Peyer's patch (tissue), 4 donors: Measurements from ENCODE around the gene ALOX15B. TPM values are rescaled to one million over a fixed set of nuclear protein-coding genes. Genes with fewer than 3 reads are reported as not detected.

Experiments
- DNase-seq, 3 donors: peaks; one replicate each; pipeline ENCODE4 v3.0.0-alpha.2; 2017 to 2019
- H3K27ac ChIP-seq, 4 donors: fragments of 200-600 bp; sonication (generic); one replicate each; pipeline ENCODE4 v1.5.1; 2016 to 2019
- H3K27me3 ChIP-seq, 2 donors: fragments of 200-600 bp; sonication (generic); one replicate each; pipeline ENCODE4 v1.5.1; 2019
- H3K36me3 ChIP-seq, 3 donors: fragments of 200-600 bp; sonication (generic); one replicate each; pipeline ENCODE4 v1.5.1; 2016 to 2019
- H3K4me1 ChIP-seq, 4 donors: fragments of 200-600 bp; sonication (generic); one replicate each; pipeline ENCODE4 v1.5.1; 2016 to 2019
- H3K4me3 ChIP-seq, 4 donors: fragments of 200-600 bp; sonication (generic); 1 replicate in 3 of 4; 2 replicates in 1 of 4; pipeline ENCODE4 v1.5.1; 2016 to 2019; ENCODE audit warnings: mild to moderate bottlenecking in 1 of 4
- H3K9me3 ChIP-seq, 4 donors: fragments of 200-600 bp; sonication (generic); one replicate each; pipeline ENCODE4 v1.5.1; 2016 to 2019; ENCODE audit warnings: mild to moderate bottlenecking in 1 of 4
- POLR2A ChIP-seq, 2 donors: fragments of 450-650 bp; IDR thresholded peaks; one replicate each; pipeline ENCODE4 v1.5.1; 2017; ENCODE audit warnings: antibody characterized with exemption in 2 of 2, mild to moderate bottlenecking in 2 of 2, moderate library complexity in 2 of 2
- total RNA-seq, 4 donors: library from RNA; depleted of rRNA; stranded (reverse); fragments of >200 nt; gene quantifications; one replicate each; pipeline ENCODE4 v1.1.0, GENCODE V29; 2016
- TF ChIP-seq, protein P1 (sequence below), 6 experiments: fragments of 450-650 bp in 4 of 6; fragments of 200-600 bp in 2 of 6; sonication (generic) in 1 of 6; IDR thresholded peaks; one replicate each; pipeline ENCODE4 v1.5.1; 2017 to 2019; ENCODE audit warnings: antibody characterized with exemption in 6 of 6, mild to moderate bottlenecking in 3 of 6, moderate library complexity in 1 of 6

Gene ALOX15B
- total RNA-seq, 4 donors from 2014 or later, result 0.70 to 4.1 (median 2.1) TPM

- Histone ChIP-seq H3K4me3 (peak overlapping the region; percentile 39 to 72 (median 48)), H3K4me1 (peaks cover 0 to 18% (median 6%) of the 10 kb centered on the region in 4 donors), H3K27me3 (peaks cover 0 to 6% of the 10 kb centered on the region in 2 donors), H3K9me3 (no peaks in the 10 kb centered on the region), H3K36me3 (no peaks in the 10 kb centered on the region), H3K27ac (peak overlapping the region; percentile 17 to 85 (median 52))
- DNase-seq, result peak; percentile 81 to 89 (median 85)
- TF ChIP-seq, protein P1, sequence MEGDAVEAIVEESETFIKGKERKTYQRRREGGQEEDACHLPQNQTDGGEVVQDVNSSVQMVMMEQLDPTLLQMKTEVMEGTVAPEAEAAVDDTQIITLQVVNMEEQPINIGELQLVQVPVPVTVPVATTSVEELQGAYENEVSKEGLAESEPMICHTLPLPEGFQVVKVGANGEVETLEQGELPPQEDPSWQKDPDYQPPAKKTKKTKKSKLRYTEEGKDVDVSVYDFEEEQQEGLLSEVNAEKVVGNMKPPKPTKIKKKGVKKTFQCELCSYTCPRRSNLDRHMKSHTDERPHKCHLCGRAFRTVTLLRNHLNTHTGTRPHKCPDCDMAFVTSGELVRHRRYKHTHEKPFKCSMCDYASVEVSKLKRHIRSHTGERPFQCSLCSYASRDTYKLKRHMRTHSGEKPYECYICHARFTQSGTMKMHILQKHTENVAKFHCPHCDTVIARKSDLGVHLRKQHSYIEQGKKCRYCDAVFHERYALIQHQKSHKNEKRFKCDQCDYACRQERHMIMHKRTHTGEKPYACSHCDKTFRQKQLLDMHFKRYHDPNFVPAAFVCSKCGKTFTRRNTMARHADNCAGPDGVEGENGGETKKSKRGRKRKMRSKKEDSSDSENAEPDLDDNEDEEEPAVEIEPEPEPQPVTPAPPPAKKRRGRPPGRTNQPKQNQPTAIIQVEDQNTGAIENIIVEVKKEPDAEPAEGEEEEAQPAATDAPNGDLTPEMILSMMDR (IDR thresholded peaks at IDR 0.05), result peak; percentile 73 to 95 (median 81)
- TF ChIP-seq POLR2A (IDR thresholded peaks at IDR 0.05), result no peak
Observed at GRCh38 chr17:8079291-8080207, 40.7 kb downstream of the ALOX15B start.

GRCh38 chr17:8080208-8080798 lies 41.4 kb downstream of the ALOX15B start:
- no peaks in the 10 kb centered on the region for H3K27me3 ChIP-seq

GRCh38 chr17:8080799-8081219 lies 42.0 kb downstream of the ALOX15B start:
- H3K4me3 ChIP-seq, result no peak overlapping the region
- no peaks in the 10 kb centered on the region for H3K27me3 ChIP-seq
- peaks cover 0 to 18% (median 6%) of the 10 kb centered on the region in 4 donors for H3K4me1 ChIP-seq
- H3K27ac ChIP-seq, result no peak overlapping the region
- H3K9me3 ChIP-seq, result no peaks in the 10 kb centered on the region
- no peaks in the 10 kb centered on the region for H3K36me3 ChIP-seq
- TF ChIP-seq, protein P1 (IDR thresholded peaks at IDR 0.05), result no peak
- TF ChIP-seq POLR2A (IDR thresholded peaks at IDR 0.05), result no peak
- no peak for DNase-seq

More at GRCh38 chr17:8080208-8080798, 41.4 kb downstream of the ALOX15B start:
- H3K4me1 ChIP-seq, result peaks cover 0 to 18% (median 6%) of the 10 kb centered on the region in 4 donors
- peak overlapping the region in 1 of 4 donors; percentile 85 for H3K27ac ChIP-seq
- H3K36me3 ChIP-seq, result no peaks in the 10 kb centered on the region
- peak overlapping the region in 3 of 4 donors; percentile 45 to 72 (median 51) for H3K4me3 ChIP-seq
- TF ChIP-seq, protein P1 (IDR thresholded peaks at IDR 0.05), result no peak
- no peak for TF ChIP-seq POLR2A (IDR thresholded peaks at IDR 0.05)
- no peak for DNase-seq
- no peaks in the 10 kb centered on the region for H3K9me3 ChIP-seq

GRCh38 chr17:8081876-8082275 lies 43.0 kb downstream of the ALOX15B start:
- H3K9me3 ChIP-seq, result no peaks in the 10 kb centered on the region
- no peak for TF ChIP-seq POLR2A (IDR thresholded peaks at IDR 0.05)
- TF ChIP-seq, protein P1 (IDR thresholded peaks at IDR 0.05), result no peak
- H3K27me3 ChIP-seq, result no peaks in the 10 kb centered on the region
- no peak for DNase-seq
- no peak overlapping the region for H3K27ac ChIP-seq
- no peaks in the 10 kb centered on the region for H3K36me3 ChIP-seq
- H3K4me1 ChIP-seq, result peaks cover 0 to 18% (median 6%) of the 10 kb centered on the region in 4 donors
- H3K4me3 ChIP-seq, result no peak overlapping the region

- DNase-seq, result no peak
- H3K27ac ChIP-seq, result no peak overlapping the region
- no peaks in the 10 kb centered on the region for H3K27me3 ChIP-seq
- H3K36me3 ChIP-seq, result no peaks in the 10 kb centered on the region
- H3K9me3 ChIP-seq, result no peaks in the 10 kb centered on the region
- H3K4me3 ChIP-seq, result no peak overlapping the region
- TF ChIP-seq, protein P1 (IDR thresholded peaks at IDR 0.05), result no peak
- TF ChIP-seq POLR2A (IDR thresholded peaks at IDR 0.05), result no peak
- H3K4me1 ChIP-seq, result peaks cover 0 to 18% (median 6%) of the 10 kb centered on the region in 4 donors
Observed at GRCh38 chr17:8082292-8082691, 43.4 kb downstream of the ALOX15B start.
